ENCODE results near the gene DENND5B.
"Not testable (repeated sequence)": the region's sequence is repeated elsewhere in the genome, so short reads cannot be mapped to it uniquely, and the experiment has no call there.

DENND5B gene

GRCh38 chr12:31590642-31591379 is at the start of gene DENND5B:
DENND5B (minus strand) TSS chr12:31591136; CDS start chr12:31590832, 304 bp downstream.
- no peak for DNase-seq (ENCODE audit: low read depth in 2 of 2)

DNA sequence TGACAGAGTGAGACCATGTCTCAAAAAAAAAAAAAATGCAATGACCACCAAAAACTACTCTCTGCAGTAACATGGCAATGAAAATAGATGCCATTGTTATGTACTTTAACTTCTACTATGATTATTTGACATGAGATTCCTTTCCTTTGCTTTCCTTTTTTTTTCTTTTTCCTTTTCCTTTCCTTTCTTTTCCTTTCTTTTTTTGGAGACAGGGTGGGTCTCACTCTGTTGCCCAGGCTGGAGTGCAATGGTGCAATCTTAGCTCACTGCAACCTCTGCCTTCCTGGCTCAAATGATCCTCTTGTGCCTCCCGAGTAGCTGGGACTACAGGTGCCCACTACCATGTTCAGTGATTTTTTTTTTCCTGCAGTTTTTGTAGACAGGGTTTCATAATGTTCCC is 43.7 kb upstream of the DENND5B start:
- no peak for DNase-seq (ENCODE audit: low read depth in 2 of 2)

- no peak for DNase-seq (ENCODE audit: low read depth in 2 of 2)
Observed at GRCh38 chr12:31633464-31633863, 42.5 kb upstream of the DENND5B start.

DNA sequence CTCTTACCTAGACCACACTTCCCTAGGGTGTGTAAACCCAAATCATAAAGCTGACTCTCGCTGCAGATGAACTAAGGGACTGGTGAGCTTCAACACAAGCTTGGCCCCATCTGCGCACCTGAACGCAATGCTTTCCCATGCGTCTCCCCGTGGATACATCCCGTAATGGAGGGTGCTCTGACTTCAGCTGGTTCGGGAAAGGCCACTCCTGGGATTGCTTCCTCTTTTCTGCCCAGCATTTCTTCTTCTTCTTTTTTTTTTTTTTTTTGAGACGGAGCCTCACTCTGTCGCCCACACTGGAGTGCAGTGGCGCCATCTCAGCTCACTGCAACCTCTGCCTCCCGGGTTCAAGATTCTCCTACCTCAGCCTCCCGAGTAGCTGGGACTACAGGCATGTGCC is 40.9 kb upstream of the DENND5B start:
- no peak for DNase-seq (ENCODE audit: low read depth in 2 of 2)

- no peak for DNase-seq (ENCODE audit: low read depth in 2 of 2)
Observed at GRCh38 chr12:31631023-31631724, 40.2 kb upstream of the DENND5B start.

GRCh38 chr12:31629756-31630732 is 39.1 kb upstream of the DENND5B start:
- no peak for DNase-seq (ENCODE audit: low read depth in 2 of 2)

- DNase-seq (ENCODE audit: low read depth in 2 of 2), result no peak
Observed at GRCh38 chr12:31627456-31628054, 36.6 kb upstream of the DENND5B start.

GRCh38 chr12:31626270-31626995 is 35.5 kb upstream of the DENND5B start:
- no peak for DNase-seq (ENCODE audit: low read depth in 2 of 2)

GRCh38 chr12:31622038-31622437 is 31.1 kb upstream of the DENND5B start:
- DNase-seq (ENCODE audit: low read depth in 2 of 2), result no peak

DNA sequence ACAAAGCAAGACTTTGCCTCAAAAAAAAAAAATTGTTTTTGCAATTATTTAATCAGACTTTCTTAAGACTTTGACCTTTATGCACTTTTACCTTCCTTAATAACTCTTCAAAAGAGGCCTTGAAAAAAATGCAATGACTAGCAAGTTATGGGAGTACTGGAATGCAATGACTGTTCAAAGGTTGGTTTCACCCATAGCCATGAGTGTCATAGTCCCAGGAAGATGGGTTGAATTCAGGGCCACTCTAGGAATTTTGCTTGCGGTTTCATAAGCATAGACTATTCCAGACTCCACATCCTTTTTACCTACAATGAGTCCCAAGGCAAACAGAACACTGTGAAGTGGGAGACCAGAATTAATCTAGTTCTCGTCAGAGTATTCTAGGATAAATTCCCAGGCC is 29.4 kb upstream of the DENND5B start:
- DNase-seq (ENCODE audit: low read depth in 2 of 2), result no peak

DNA sequence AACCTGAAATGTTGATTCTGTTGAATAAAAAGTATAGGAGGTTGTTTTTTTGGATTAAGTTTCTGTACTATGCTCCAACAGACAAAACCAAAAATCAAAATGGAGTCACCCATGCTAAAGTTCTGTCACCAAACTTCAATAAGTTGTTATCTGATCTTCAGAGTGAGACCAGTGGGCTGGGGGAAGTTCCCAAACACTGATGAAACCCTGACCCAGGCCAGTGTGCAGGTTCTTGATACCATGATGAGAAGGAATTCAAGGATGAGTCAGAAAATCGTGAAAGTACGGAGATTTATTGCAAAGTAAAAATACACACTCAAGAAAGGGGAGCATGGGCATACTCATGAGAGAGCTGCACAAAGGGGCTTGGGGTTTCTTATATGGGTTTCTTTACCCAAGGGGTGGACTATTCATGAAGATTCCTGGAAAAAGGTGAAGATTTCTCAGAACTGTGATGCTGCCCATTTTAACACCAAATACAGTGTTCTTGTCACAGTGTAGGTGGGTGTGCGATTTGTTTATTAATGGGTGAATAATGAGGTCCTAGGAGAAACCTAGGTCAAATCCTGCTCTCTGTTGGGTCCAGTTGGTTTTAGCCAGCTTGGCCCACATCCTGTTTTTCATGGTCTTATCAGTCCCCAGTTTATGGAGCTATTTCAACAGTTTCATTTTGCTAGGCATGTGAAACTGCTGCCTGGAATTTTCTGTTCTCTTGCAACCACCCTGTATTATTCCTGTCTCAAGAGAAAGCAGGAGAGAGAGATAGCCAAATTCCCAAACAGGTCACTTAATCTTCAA is 27.5 kb upstream of the DENND5B start:
- DNase-seq (ENCODE audit: low read depth in 2 of 2), result no peak

DNA sequence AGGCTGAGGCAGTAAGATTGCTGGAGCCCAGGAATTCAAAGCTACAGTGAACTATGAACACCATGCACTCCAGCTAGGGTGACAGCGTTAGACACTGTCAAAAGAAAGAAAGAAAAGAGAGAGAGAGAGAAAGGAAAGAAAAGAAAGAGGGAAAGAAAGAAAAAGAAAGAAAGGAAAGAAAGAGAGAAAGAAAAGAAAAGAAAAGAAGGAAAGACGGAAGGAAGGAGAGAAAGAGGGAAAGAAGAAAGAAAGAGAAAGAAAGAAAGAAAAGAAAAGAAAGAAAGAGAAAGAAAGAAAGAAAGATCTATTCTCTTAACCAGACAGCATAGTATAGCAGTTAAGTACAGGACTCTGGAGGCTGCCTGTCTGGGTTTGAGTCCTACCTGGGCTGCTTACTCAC is 21.9 kb upstream of the DENND5B start:
- no peak for DNase-seq (ENCODE audit: low read depth in 2 of 2)

DNA sequence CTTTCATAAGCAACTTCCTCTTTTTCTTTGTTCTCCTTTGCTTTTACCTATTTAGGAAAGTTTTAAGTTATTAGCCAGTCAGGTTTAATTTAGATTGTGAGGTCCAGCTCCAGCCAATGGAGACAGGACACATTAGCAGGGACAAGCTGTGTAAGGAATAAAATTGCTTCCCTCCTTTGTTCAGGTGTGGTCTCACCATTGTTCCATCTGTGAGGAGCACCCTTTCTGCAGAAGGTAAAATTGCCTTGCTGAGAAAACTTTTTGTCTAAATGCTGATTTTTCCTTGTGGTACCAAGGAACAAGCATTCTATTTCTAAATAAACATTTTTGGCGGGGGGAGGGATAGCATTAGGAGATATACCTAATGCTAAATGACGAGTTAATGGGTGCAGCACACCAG is 17.4 kb upstream of the DENND5B start:
- not testable (repeated sequence) for DNase-seq (ENCODE audit: low read depth in 2 of 2)

- DNase-seq (ENCODE audit: low read depth in 2 of 2), result no peak
Observed at GRCh38 chr12:31605531-31605930, 14.6 kb upstream of the DENND5B start.

DNA sequence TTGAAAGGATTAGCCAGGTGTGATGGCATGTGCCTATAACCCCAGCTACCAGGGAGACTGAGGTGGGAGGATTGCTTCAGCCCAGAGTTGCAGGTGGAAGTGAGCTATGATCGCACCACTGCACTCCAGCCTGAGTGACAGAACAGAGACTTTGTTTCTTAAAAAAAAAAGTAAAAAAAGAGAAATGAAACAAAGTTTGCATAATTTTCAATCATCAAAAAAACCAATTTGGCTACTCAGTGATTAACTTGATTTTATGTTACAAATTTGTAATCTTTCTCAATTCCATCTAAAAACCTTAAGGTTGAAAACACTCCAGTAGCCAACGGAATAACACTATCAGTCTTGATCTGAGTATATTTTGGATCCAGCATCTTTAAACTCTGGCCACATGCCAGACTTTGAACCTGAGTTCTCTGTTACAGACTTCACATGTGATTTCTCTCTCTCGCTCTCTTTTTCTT is 12.6 kb upstream of the DENND5B start:
- DNase-seq (ENCODE audit: low read depth in 2 of 2), result no peak

DNA sequence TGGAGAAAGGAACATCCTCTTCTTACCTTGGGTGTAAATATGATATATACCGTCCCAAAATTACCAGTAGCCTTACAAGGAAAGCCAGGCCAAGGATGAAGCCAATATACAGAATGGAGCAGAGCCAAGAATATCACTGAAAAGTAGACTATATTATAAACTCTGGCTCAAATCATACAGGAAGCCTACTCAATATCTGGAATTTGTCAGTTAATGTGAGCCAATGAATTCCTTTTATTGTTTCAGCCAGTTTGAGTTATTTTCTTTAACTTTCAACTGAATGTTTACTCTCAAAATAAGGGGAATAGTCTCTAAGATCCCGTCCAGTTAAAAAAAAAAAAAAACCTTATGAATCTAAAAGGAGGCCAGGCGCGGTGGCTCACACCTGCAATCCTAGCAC is 9.8 kb upstream of the DENND5B start:
- no peak for DNase-seq (ENCODE audit: low read depth in 2 of 2)

GRCh38 chr12:31600252-31600651 is 9.3 kb upstream of the DENND5B start:
- no peak for DNase-seq (ENCODE audit: low read depth in 2 of 2)

DNA sequence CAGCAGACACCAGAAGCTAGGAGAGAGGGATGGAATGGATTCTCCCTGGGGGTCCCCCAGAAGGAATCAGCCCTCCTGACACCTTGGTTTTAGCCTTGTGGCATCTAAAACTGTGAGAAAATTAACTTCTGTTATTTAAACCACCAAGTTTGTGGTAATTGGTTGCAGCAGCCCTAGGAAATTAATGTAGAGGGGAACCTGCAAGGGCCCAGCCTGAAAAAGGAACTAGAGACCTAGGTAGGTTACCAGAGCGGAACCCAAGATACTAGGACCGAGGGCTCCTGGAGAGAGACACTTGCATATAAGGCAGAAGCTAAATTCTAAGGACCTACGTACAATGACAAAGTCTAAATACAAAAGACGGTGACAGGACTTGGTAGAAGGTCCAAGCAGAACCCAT is 8.1 kb upstream of the DENND5B start:
- no peak for DNase-seq (ENCODE audit: low read depth in 2 of 2)

DNA sequence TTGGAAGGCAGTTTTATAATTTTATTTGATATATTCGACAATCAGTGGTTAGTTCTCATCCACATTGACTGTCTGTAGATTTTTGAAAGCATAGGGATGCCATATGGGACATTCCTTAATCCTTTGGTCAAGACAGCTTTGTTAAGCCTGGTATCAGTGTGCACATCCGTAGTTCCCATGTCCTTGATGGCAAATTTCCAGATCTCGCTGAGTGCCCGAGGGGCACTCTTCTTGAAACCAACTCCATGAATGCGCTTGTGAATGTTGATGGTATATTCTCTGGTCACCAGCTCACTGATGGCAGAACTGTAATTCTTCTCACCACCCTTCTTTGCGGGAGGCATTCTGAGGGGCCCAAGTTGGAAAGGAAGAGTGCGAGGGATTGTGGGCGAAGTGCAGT is 6.1 kb upstream of the DENND5B start:
- DNase-seq (ENCODE audit: low read depth in 2 of 2), result no peak

DNA sequence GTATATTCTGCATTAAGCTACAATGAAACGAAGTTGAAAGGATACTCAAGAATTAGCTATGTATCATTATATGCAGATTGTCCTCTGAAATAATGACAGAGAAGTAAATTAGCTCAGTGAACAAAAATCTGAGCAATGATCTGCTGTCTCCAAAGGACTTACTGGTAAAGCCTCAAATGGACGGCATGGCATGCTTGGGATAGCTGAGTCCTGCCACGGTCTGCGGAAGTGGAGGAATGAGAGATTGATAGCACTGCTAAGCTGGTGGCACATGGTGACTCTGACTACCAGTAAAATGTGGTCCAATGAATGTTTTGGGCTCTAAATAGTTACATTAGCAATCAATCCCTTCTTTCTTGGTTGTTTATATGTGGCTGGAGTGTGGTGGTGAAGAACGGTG is 3.7 kb upstream of the DENND5B start:
- no peak for DNase-seq (ENCODE audit: low read depth in 2 of 2)

Data from stimulated activated CD4-positive, alpha-beta T cell treated with anti-CD3 and anti-CD28 coated beads, Interleukin-15, amount 100 ng/mL, for 48 hours (primary cell).